AG10803 (cell line): ENCODE data around the gene PRKCE.
"Not testable (repeated sequence)": the region's sequence is repeated elsewhere in the genome, so short reads cannot be mapped to it uniquely, and the experiment has no call there.

Experiments used
- DNase-seq: peaks from one replicate; pipeline ENCODE4 v3.0.0; 2010; ENCODE audit warnings: low read depth
- H3K4me3 ChIP-seq: 2 replicates; pipeline ENCODE4 v1.5.1; 2011; ENCODE audit warnings: mild to moderate bottlenecking, low read length, control low read depth
- CTCF ChIP-seq: conservative IDR thresholded peaks from 2 replicates; pipeline ENCODE4 v1.5.1; 2011; ENCODE audit warnings: mild to moderate bottlenecking, low read length, control low read depth, inconsistent platforms

PRKCE gene

GRCh38 chr2:46208766-46209165 lies 557.3 kb downstream of the PRKCE start:
- H3K4me3 ChIP-seq, result no peak overlapping the region
- DNase-seq, result no peak
- TF ChIP-seq CTCF, result no peak

GRCh38 chr2:46210063-46210462 lies 558.6 kb downstream of the PRKCE start:
- DNase-seq, result no peak
- no peak for TF ChIP-seq CTCF
- no peak overlapping the region for H3K4me3 ChIP-seq

GRCh38 chr2:46211461-46211860 lies 560.0 kb downstream of the PRKCE start:
- no peak for TF ChIP-seq CTCF

GRCh38 chr2:46213906-46214305 lies 562.4 kb downstream of the PRKCE start:
- TF ChIP-seq CTCF, result no peak
- H3K4me3 ChIP-seq, result no peak overlapping the region
- DNase-seq, result peak; percentile 78

More at GRCh38 chr2:46211461-46211860, 560.0 kb downstream of the PRKCE start:
- no peak for DNase-seq
- no peak overlapping the region for H3K4me3 ChIP-seq

GRCh38 chr2:46216213-46216612 lies 564.7 kb downstream of the PRKCE start:
- DNase-seq, result peak; percentile 76
- TF ChIP-seq CTCF, result no peak
- no peak overlapping the region for H3K4me3 ChIP-seq

- H3K4me3 ChIP-seq, DNase-seq: not testable (repeated sequence)
Measured at GRCh38 chr2:46223514-46223913, 572.0 kb downstream of the PRKCE start.

- TF ChIP-seq CTCF, result no peak
- H3K4me3 ChIP-seq, result no peak overlapping the region
- DNase-seq, result no peak
Measured at GRCh38 chr2:46225150-46225625, 573.7 kb downstream of the PRKCE start.

GRCh38 chr2:46225730-46226129 lies 574.3 kb downstream of the PRKCE start:
- no peak overlapping the region for H3K4me3 ChIP-seq
- TF ChIP-seq CTCF, result no peak
- no peak for DNase-seq
